Raji (cell line): ENCODE data around the gene ANO9.
A peak's percentile ranks its signal among the peaks of the same experiment; 100 is the strongest.

Experiments used
- POLR2A ChIP-seq: IDR thresholded peaks from 2 replicates; pipeline ENCODE4 v1.6.1; 2011; ENCODE audit warnings: low read depth, low read length, control low read depth; ENCODE audit not compliant: insufficient read depth

Gene ANO9

GRCh38 chr11:460331-461199 is 18.8 kb upstream of the ANO9 start:
- TF ChIP-seq POLR2A = no peak

GRCh38 chr11:459511-460220 is 17.9 kb upstream of the ANO9 start:
- no peak for TF ChIP-seq POLR2A

- no peak for TF ChIP-seq POLR2A
These were observed 15.4 kb upstream of the ANO9 start for GRCh38 chr11:457111-457760.

- TF ChIP-seq POLR2A = no peak
These were observed 14.7 kb upstream of the ANO9 start for GRCh38 chr11:456533-456932.

- no peak for TF ChIP-seq POLR2A
These were observed 13.8 kb upstream of the ANO9 start for GRCh38 chr11:455566-456147.

GRCh38 chr11:454801-455565 is 13.2 kb upstream of the ANO9 start:
- no peak for TF ChIP-seq POLR2A

- TF ChIP-seq POLR2A = no peak
These were observed 12.2 kb upstream of the ANO9 start for GRCh38 chr11:454043-454442.

- TF ChIP-seq POLR2A = no peak
These were observed 11.8 kb upstream of the ANO9 start for GRCh38 chr11:453564-453963.

- no peak for TF ChIP-seq POLR2A
These were observed 11.2 kb upstream of the ANO9 start for GRCh38 chr11:452916-453527.

GRCh38 chr11:452203-452744 is 10.5 kb upstream of the ANO9 start:
- no peak for TF ChIP-seq POLR2A

- TF ChIP-seq POLR2A = no peak
These were observed 9.9 kb upstream of the ANO9 start for GRCh38 chr11:451738-452137.

- TF ChIP-seq POLR2A = no peak
These were observed 9.1 kb upstream of the ANO9 start for GRCh38 chr11:450809-451451.

- TF ChIP-seq POLR2A = peak; percentile 97
These were observed 8.3 kb upstream of the ANO9 start, which contains the start of gene PTDSS2 for GRCh38 chr11:449889-450808. Gene PTDSS2 (plus strand): TSS chr11:450279. CDS start chr11:450456, 177 bp downstream.
